ENCODE data around the gene GHRHR.

Gene GHRHR

DNA sequence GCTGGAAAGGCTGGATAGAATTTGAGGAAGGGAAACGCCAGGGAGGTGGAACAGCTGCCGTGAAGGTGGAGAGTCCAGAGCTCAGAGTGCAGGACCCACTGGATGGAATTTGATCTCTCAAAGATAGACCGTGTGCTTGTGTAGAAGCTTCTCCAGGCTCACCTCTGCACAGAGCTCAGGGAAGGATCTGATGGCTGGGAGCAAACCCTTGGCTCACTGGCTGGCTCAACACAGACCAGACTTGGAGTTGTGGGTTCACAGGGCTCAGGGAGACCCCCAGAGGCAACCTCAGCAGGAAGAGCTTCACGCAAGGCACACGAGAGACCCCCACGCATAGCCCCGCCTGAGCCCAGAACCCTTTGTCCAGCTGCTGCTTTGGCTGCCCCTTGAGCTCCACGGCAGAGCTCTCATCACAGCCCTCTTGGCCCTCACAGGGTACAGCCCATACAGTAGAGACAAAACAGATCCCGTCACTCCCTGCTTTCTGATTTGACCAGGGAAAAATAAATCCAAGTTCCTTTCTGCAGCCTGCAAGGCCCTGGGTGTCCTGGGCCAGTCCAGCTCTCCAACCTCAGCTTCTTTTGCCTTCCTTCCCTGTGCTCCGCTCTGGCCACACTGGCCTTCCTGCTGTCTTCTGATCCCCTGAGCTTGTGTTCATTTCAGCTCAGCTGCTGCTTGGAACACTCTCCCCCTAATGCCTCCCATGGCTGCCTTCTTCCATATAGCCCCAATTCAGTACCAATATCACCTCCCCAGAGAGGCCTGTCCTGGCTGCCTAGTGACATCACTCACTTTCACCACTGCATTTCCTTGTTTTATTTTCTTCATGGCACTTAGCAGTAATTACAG, 26.3 kb downstream of the GHRHR start:
- no peak for DNase-seq (ENCODE audit: low read depth)
- TF ChIP-seq, protein P1, sequence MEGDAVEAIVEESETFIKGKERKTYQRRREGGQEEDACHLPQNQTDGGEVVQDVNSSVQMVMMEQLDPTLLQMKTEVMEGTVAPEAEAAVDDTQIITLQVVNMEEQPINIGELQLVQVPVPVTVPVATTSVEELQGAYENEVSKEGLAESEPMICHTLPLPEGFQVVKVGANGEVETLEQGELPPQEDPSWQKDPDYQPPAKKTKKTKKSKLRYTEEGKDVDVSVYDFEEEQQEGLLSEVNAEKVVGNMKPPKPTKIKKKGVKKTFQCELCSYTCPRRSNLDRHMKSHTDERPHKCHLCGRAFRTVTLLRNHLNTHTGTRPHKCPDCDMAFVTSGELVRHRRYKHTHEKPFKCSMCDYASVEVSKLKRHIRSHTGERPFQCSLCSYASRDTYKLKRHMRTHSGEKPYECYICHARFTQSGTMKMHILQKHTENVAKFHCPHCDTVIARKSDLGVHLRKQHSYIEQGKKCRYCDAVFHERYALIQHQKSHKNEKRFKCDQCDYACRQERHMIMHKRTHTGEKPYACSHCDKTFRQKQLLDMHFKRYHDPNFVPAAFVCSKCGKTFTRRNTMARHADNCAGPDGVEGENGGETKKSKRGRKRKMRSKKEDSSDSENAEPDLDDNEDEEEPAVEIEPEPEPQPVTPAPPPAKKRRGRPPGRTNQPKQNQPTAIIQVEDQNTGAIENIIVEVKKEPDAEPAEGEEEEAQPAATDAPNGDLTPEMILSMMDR (conservative IDR thresholded peaks at IDR 0.05; ENCODE audit: control insufficient read depth, insufficient read depth, low read depth, low read length), result no peak

DNA sequence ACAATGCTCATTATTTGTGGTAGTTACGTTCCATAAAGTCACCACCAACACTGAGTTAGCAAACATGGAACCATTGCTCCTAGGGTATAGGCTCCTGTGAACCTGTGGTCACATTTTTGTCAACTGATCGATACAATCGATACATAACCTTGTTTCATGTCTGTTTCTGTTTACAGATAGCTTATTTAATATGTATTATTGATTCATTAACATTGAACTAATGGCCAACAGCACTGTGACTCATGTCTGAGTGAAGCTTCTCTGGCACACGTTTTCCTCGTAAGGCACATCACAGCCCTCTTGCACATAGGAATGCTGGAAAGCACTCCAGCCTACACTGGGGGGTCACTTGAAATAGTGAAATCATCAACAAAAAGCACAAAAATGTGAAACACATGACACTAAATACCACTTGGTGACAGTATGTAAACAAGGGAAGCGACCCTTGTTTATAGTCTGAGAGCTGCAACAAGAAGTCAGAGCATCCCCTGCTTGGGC, 27.0 kb downstream of the GHRHR start:
- TF ChIP-seq, protein P1 (conservative IDR thresholded peaks at IDR 0.05; ENCODE audit: control insufficient read depth, insufficient read depth, low read depth, low read length), result no peak
- peak; percentile 41 for DNase-seq (ENCODE audit: low read depth)
- no peak overlapping the region for H3K4me3 ChIP-seq (ENCODE audit: control insufficient read depth, low read depth, low read length)

More for the DNA sequence above, 26.3 kb downstream of the GHRHR start:
- no peak overlapping the region for H3K4me3 ChIP-seq (ENCODE audit: control insufficient read depth, low read depth, low read length)

DNA sequence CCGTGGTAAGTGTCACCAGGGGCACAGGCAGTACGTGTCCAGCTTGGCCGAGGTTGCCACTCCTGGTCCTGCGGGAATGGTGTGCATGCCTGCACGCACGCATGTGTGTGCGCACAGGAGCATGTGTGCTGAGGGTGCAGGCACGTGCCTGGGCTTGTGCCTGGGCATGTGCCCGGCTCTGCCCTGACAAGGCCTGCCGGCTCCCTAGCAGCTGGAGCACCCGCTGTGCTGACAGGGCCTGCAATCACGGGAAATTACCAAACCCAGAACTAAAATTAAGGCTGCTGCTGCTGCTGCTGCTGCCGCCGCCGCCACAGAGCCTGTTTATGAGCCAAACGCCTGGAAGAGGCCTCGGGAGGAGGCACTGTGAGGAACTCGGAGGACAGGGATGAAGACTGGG, 28.7 kb downstream of the GHRHR start:
- TF ChIP-seq, protein P1 (conservative IDR thresholded peaks at IDR 0.05; ENCODE audit: control insufficient read depth, insufficient read depth, low read depth, low read length), result no peak
- DNase-seq (ENCODE audit: low read depth), result no peak

DNA sequence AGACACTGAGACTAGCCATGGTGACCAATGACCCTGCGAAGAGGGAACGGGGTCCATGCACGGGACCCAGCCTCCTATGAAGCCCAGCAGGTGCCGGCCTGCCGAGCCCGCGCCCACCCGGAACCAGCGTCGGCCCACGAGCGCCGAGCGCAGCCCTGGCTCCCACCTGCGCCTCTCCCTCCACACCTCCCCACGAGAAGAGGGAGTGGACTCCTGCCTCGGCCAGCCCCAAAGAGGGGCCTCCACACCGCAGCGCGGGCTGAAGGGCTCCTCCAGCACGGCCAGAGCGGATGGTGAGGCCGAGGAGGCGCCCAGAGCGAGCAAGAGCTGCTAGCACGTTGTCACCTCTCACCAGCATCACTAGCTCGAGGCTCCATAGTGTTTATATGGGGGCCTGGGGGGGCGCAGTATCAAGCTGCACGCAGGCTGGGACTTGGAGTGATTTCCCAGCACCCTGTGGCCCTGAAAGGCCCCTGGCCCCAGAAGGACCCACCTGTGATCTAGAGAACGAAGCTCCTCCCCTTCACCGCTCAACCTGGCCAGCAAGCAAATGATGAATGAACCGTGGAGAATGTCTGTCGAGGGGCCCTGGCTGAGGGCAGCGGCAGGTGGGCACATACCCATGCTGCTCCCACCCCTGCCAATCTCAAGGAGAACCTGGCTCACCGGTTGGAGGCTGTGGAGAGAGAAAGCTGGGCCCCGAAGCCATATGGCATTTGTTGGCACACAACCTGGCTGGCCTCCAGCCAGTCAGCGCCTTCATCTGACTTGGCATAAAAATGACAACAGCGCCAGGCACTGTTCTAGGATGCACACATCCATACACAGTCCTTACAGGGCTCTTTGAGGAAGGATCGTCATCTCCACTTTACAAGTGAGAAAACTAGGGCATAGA, 30.7 kb downstream of the GHRHR start:
- no peak overlapping the region for H3K4me3 ChIP-seq (ENCODE audit: control insufficient read depth, low read depth, low read length)
- TF ChIP-seq, protein P1 (conservative IDR thresholded peaks at IDR 0.05; ENCODE audit: control insufficient read depth, insufficient read depth, low read depth, low read length), result no peak
- no peak for DNase-seq (ENCODE audit: low read depth)

More for the DNA sequence above, 28.7 kb downstream of the GHRHR start:
- no peak overlapping the region for H3K4me3 ChIP-seq (ENCODE audit: control insufficient read depth, low read depth, low read length)

DNA sequence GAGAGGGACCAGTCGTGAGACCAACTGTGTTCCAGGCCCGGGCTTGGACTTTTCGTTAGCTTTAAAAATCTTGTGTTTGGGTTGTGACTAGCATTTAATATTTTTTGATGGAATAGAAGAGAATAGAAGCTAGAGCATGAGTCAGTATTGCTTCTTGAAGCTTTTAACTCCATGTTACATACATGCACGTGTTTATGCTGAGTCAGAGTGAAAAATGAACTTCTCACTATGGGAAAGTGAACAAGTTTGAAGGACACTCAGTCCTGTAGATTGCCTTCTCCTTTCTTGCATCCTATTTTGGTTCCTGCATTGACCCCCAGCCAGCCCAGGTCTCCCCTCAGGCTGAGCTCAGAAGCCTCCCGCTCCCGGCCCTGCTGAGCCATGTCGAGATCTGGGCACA, 31.8 kb downstream of the GHRHR start:
- TF ChIP-seq, protein P1 (conservative IDR thresholded peaks at IDR 0.05; ENCODE audit: control insufficient read depth, insufficient read depth, low read depth, low read length), result no peak
- DNase-seq (ENCODE audit: low read depth), result peak; percentile 70
- H3K4me3 ChIP-seq (ENCODE audit: control insufficient read depth, low read depth, low read length), result no peak overlapping the region

DNA sequence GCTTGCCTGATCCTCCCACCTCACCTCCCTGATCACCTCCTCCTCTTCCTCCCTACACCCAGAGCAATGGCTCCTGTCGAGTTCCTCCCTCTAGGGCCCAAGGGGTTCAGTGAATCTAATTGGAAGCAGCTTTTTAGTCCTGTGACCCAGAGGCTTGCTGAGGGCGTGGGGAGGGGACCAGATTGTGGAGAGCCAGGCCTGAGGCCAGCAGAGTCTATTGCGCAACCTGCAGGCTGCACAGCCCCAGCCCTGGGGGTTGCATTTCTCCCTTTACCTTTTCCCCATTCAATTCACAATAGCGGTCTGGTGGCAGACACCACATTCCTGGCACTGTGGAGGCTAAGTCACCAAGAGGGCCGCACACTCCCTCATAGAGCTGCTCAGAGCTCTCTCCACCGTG, 32.5 kb downstream of the GHRHR start:
- TF ChIP-seq, protein P1 (conservative IDR thresholded peaks at IDR 0.05; ENCODE audit: control insufficient read depth, insufficient read depth, low read depth, low read length), result no peak
- DNase-seq (ENCODE audit: low read depth), result peak; percentile 71

More for the DNA sequence above, 32.5 kb downstream of the GHRHR start:
- no peak overlapping the region for H3K4me3 ChIP-seq (ENCODE audit: control insufficient read depth, low read depth, low read length)
